Lower lobe of right lung (tissue), 2 donors: ENCODE measurements around the gene GADD45B. TPM values are rescaled to one million over a fixed set of nuclear protein-coding genes. Genes with fewer than 3 reads are reported as not detected.

ENCODE experiments used
- ATAC-seq, 2 donors: fragments of 200-7000 bp; cut with Tn5 transposase; one replicate each; pipeline ENCODE4 v1.9.1; 2020 to 2022; ENCODE audit warnings: mild to moderate bottlenecking in 2 of 2, moderate library complexity in 2 of 2
- DNase-seq: peaks from one replicate; pipeline ENCODE4 v3.0.0-alpha.2; 2020
- H3K27ac ChIP-seq: fragments of 200-600 bp; one replicate; pipeline ENCODE4 v1.8.0; 2022
- H3K27me3 ChIP-seq: fragments of 200-600 bp; one replicate; pipeline ENCODE4 v1.8.0; 2022; ENCODE audit warnings: low read depth
- H3K36me3 ChIP-seq: fragments of 200-600 bp; one replicate; pipeline ENCODE4 v1.8.0; 2022; ENCODE audit warnings: mild to moderate bottlenecking
- H3K4me1 ChIP-seq: fragments of 200-600 bp; one replicate; pipeline ENCODE4 v1.8.0; 2022
- H3K4me3 ChIP-seq: fragments of 200-600 bp; one replicate; pipeline ENCODE4 v1.8.0; 2022; ENCODE audit warnings: mild to moderate bottlenecking
- H3K9me3 ChIP-seq: fragments of 200-600 bp; one replicate; pipeline ENCODE4 v1.8.0; 2022
- intact Hi-C: fragments of 100-400 bp; cut with DNase I; formaldehyde crosslinking; loops from one replicate; pipeline ENCODE4 v1.11.0; 2022
- total RNA-seq: library from RNA; stranded (reverse); fragmentation: NEBNext Ultra II Directional; extraction: Animal tissue kit (Norgen Biotek cat#: 25700); gene quantifications from one replicate; pipeline ENCODE4 v1.2.1, GENCODE V29; 2021
- TF ChIP-seq, protein P1 (sequence below): fragments of 200-600 bp; IDR thresholded peaks from one replicate; pipeline ENCODE4 v1.8.0; 2022; ENCODE audit warnings: antibody characterized with exemption, mild to moderate bottlenecking
- donor health status: DM: no; HTN: yes; CAD: no; lungs with severe emphysema.

Gene GADD45B
- total RNA-seq, 1 donor from 2014 or later: 89.9 TPM

DNA sequence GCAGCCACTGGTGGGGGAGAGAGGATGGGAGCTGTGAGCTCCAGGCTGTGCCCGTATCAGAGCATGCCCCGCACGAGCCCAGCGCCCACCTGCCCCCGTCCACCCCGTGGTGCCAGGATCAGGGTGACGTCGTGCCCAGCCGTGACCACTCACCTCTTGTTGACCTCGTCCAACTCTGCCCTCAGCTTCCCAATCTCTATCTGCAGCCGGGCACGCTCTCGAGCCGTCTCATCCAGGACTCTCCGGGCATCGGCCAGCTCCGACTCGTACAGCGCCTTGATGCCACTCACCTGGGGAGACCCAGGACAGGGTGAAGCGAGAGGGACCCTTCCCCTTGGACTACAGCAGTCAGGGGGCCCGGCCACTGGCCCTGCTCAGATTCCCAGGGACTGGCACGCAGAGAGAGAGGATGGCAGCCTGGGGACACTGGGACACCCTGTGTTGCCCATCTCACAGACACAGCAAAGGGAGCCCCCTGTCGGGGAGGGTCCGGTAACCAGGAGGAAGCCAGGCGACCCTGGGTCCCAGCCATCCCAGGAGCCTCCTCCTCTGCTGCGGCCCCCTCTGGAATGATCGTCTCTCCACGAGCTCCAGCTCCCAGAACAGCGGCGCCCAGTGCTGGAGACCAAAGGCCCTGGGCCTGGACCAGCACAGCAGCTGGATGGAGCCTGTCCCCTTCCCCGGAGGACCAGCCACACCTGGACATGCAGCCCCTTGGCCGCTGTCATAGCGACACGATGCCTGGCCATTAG, 31.5 kb upstream of the GADD45B start:
- Histone ChIP-seq H3K9me3 (no peaks in the 10 kb centered on the region), H3K36me3 (peaks cover 26% of the 10 kb centered on the region), H3K4me1 (no peaks in the 10 kb centered on the region), H3K27ac (no peak overlapping the region), H3K4me3 (no peak overlapping the region), H3K27me3 (no peaks in the 10 kb centered on the region)
- TF ChIP-seq, protein P1, sequence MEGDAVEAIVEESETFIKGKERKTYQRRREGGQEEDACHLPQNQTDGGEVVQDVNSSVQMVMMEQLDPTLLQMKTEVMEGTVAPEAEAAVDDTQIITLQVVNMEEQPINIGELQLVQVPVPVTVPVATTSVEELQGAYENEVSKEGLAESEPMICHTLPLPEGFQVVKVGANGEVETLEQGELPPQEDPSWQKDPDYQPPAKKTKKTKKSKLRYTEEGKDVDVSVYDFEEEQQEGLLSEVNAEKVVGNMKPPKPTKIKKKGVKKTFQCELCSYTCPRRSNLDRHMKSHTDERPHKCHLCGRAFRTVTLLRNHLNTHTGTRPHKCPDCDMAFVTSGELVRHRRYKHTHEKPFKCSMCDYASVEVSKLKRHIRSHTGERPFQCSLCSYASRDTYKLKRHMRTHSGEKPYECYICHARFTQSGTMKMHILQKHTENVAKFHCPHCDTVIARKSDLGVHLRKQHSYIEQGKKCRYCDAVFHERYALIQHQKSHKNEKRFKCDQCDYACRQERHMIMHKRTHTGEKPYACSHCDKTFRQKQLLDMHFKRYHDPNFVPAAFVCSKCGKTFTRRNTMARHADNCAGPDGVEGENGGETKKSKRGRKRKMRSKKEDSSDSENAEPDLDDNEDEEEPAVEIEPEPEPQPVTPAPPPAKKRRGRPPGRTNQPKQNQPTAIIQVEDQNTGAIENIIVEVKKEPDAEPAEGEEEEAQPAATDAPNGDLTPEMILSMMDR: no peak
- intact Hi-C loops: no loop called here
- DNase-seq: no peak
- ATAC-seq: no peak

DNA sequence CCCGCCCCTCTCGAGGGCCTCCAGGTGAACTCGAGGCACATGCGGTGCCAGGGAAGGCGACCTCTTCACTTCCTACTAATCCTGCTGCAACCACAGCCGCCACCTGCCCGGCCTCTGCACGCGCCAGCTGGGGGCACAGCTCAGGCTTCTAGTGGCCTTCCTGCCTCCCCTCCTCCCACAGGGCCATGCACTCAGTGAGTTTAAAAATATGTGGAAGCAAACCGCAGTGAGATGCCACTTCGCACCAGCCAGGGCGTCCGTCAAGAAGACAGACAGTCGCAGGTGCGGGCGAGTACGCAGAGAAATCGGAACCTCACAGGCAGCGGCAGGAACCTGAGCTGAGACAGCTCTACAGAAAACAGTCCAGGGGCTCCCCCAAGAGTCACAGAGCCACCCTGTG, 29.5 kb upstream of the GADD45B start:
- DNase-seq: no peak
- Histone ChIP-seq H3K9me3 (no peaks in the 10 kb centered on the region), H3K36me3 (peaks cover 25% of the 10 kb centered on the region), H3K4me3 (no peak overlapping the region), H3K27ac (no peak overlapping the region), H3K27me3 (no peaks in the 10 kb centered on the region), H3K4me1 (no peaks in the 10 kb centered on the region)
- ATAC-seq: no peak
- TF ChIP-seq, protein P1: no peak
- intact Hi-C loops: no loop called here

DNA sequence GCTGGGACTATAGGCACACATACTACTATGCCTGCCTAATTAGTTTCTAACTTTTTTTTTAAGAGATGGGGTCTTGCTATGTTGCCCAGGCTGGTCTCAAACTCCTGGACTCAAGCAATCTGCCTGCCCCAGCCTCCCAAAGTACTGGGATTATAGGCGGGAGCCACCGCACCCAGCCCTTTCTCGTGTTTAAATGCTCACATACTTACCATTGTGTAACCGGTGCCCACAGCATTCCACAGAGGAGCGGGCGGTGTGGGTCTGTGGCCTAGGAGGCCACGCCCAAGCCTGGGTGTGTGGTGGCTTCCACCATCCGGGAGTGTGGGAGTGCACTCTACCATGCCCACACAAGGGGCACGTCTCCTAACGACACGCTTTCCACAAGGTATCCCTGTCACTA, 26.9 kb upstream of the GADD45B start:
- TF ChIP-seq, protein P1: no peak
- H3K27ac ChIP-seq: no peak overlapping the region
- H3K4me3 ChIP-seq: no peak overlapping the region
- no peak for ATAC-seq
- H3K9me3 ChIP-seq: no peaks in the 10 kb centered on the region
- DNase-seq: no peak
- intact Hi-C loops: no loop called here
- no peaks in the 10 kb centered on the region for H3K4me1 ChIP-seq
- no peaks in the 10 kb centered on the region for H3K27me3 ChIP-seq
- H3K36me3 ChIP-seq: peaks cover 6% of the 10 kb centered on the region

DNA sequence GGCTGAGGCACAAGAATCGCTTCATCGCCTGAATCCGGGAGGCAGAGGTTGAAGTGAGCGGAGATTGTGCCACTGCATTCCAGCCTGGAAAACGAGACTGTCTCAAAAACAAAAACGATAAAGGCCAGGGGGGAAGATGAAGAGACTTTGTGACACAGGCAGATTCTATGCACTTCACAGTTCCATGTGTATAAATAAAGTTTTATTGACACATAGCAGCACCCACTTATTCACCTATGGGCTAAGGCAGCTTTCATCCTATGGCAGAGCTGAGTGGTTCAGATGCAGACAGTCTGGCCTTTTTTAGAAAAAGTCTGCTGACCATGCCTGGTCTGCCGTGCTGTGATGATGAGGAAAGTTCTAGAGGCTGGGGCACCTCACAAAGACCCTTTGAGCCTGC, 24.8 kb upstream of the GADD45B start:
- intact Hi-C loops: no loop called here
- Histone ChIP-seq H3K27ac (no peak overlapping the region), H3K9me3 (no peaks in the 10 kb centered on the region), H3K4me3 (no peak overlapping the region), H3K4me1 (peaks cover 8% of the 10 kb centered on the region), H3K27me3 (no peaks in the 10 kb centered on the region), H3K36me3 (no peaks in the 10 kb centered on the region)
- TF ChIP-seq, protein P1: no peak
- DNase-seq: no peak
- ATAC-seq: no peak

DNA sequence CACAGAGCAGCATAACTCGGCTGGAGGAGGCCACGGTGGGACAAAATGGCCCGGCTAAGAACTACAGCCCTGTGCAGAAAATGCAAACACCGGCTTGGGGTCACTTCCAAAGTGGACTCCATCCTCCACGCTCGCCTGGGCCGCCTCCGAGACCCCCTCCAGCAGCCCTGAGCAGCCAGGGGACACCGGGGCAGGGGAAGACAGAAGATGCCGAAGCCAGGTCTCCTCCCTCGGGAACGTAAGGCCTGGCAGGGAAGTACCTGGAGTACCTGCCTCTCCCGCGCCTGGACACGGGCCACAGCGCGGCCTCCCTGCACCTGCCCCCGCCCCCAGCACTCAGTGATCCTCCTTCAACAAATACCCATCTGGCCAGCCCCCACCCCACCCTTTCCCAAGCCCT, 24.2 kb upstream of the GADD45B start:
- ATAC-seq (no peak), DNase-seq (no peak)
- Histone ChIP-seq H3K27me3 (no peaks in the 10 kb centered on the region), H3K4me1 (peaks cover 8% of the 10 kb centered on the region), H3K36me3 (no peaks in the 10 kb centered on the region), H3K4me3 (no peak overlapping the region), H3K27ac (no peak overlapping the region), H3K9me3 (no peaks in the 10 kb centered on the region)
- intact Hi-C loops: no loop called here
- TF ChIP-seq, protein P1: no peak
